M059J (cell line): ENCODE measurements around the gene RAD51B. TPM values are rescaled to one million over a fixed set of nuclear protein-coding genes. Genes with fewer than 3 reads are reported as not detected.

Source experiments
- DNase-seq: peaks from one replicate; pipeline ENCODE4 v3.0.0-alpha.2; 2012; ENCODE audit warnings: low read depth
- total RNA-seq: library from RNA; depleted of rRNA; stranded (reverse); fragments of >200 nt; shearing (Covaris generic); gene quantifications from 2 replicates; pipeline ENCODE4 v1.2.3, GENCODE V29; 2014; rRNA removed

RAD51B gene
- total RNA-seq, 1 experiment from 2014 or later: 19.0 TPM

DNA sequence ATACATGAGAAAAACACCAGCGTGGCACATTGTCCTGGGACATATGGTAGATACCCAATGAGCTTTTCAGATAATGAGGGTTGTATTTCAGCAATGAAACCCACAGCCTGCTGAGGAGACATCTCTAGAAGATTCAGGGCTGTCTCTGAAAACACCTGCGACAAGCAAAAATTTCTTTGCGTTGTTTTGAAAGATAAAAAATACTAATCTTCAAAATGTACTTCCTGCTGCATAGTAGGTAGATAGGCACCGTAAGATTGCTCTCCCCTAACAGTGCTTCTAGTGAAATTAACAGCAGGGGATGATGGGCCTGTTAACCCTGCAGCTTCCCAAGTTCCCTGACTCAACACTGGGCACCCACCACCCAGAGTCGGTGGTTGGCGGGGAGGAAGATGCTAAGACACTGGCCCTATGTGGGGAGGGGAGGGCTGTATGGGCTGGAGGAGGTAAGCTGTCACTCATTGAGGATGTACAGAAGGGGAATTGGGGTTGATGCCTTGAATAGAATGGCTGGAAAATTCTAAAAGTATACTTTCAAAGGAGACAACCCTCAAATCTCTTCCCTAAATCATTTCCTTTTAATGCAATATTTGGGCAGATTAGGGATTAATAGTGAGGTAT is 953.3 kb downstream of the RAD51B start:
- no peak for DNase-seq

GRCh38 chr14:68774771-68775613 is 955.4 kb downstream of the RAD51B start:
- peak; percentile 95 for DNase-seq

DNA sequence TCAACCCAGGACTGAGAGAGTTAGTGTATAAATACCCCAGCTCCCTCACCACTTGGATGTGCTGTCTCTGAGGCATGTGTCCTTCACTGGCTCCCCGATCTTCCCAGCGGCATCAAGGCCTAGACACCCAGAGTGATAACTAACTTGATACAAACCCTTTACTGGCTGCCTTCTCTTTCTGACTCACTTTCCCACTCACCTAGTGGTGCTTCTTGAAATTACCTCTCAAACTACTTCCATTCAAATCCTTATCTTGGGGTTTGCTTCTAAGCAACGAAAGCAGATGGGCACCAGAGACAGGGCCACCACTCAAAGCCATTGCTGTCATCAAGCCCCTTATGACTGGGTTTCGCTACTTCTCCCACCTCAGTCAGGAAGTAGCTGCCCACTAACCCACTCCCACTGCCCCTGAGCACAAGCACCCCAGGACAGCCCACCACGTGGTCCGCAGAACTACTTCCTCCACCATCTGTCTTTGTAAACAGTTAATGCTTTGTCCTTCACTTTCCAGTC is 956.1 kb downstream of the RAD51B start:
- peak; percentile 15 for DNase-seq

GRCh38 chr14:68777644-68778043 is 958.1 kb downstream of the RAD51B start:
- DNase-seq: no peak

Other genes starting within 250 kb of the RAD51B start
- 23.2 and 32.8 TPM in 2 replicates for gene PIGH, start 219.5 kb upstream of the RAD51B start, total RNA-seq
- 22.6 and 26.4 TPM in 2 replicates for gene ARG2, start 199.9 kb upstream of the RAD51B start, total RNA-seq
- gene VTI1B, start 145.1 kb upstream of the RAD51B start, total RNA-seq: 54.6 and 54.9 TPM in 2 replicates
- 127 and 140 TPM in 2 replicates for gene RDH11, start 124.0 kb upstream of the RAD51B start, total RNA-seq
- gene RDH12, start 117.9 kb upstream of the RAD51B start, total RNA-seq: 0.05 and 0.20 TPM in 2 replicates
- gene ZFYVE26, start 3.2 kb upstream of the RAD51B start, total RNA-seq: 14.2 and 17.8 TPM in 2 replicates